Inferior parietal cortex (tissue), 1 donor: ENCODE results near the gene DDX20.
A peak's percentile ranks its signal among the peaks of the same experiment; 100 is the strongest.
"Not testable (repeated sequence)": the region's sequence is repeated elsewhere in the genome, so short reads cannot be mapped to it uniquely, and the experiment has no call there.

Source experiments
- DNase-seq: peaks from one replicate; pipeline ENCODE4 v3.0.0-alpha.2; 2016; ENCODE audit errors: extremely low spot score

The DDX20 gene

GRCh38 chr1:111733183-111733991 lies 22.3 kb upstream of the DDX20 start:
- DNase-seq = no peak

DNA sequence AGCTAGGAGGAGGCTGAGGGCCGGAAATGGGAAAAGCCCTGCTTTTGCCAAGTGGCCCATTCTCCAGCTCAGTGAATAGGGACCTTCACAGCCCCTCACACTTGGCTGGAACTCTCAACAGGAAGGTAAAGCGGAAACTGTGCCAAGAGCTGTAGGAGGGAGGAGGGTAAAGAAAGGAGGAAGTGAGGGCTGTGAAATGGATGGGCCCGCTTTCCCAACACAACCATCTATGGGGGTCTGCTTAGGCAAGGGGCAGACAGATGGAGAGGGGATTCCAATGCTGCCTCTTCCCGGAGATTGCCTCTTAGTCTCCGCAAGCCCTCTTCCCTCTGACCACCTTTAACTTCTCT lies 21.7 kb upstream of the DDX20 start:
- no peak for DNase-seq

- no peak for DNase-seq
These were observed 21.3 kb upstream of the DDX20 start for GRCh38 chr1:111734426-111734825.

DNA sequence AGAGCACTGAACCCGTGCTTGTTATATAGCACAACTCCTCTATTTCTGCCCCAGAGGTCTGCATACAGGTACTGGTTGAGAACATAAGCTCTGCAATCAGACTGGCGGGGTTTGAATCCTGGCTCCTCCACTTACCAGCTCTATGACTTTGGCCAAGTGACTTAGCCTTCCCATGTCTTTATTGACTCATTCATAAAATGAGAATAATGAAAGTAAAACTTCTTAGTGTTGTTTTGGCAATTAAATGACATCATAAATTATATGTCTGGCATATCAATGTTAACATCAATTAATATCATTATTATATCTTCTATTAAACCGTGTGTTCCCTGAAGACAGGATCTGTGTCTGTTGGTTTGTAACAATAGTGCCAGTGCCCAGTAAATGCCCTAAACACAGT lies 20.8 kb upstream of the DDX20 start:
- no peak for DNase-seq

- no peak for DNase-seq
These were observed 20.4 kb upstream of the DDX20 start for GRCh38 chr1:111735321-111735720.

GRCh38 chr1:111735858-111736544 lies 19.7 kb upstream of the DDX20 start:
- DNase-seq = no peak

DNA sequence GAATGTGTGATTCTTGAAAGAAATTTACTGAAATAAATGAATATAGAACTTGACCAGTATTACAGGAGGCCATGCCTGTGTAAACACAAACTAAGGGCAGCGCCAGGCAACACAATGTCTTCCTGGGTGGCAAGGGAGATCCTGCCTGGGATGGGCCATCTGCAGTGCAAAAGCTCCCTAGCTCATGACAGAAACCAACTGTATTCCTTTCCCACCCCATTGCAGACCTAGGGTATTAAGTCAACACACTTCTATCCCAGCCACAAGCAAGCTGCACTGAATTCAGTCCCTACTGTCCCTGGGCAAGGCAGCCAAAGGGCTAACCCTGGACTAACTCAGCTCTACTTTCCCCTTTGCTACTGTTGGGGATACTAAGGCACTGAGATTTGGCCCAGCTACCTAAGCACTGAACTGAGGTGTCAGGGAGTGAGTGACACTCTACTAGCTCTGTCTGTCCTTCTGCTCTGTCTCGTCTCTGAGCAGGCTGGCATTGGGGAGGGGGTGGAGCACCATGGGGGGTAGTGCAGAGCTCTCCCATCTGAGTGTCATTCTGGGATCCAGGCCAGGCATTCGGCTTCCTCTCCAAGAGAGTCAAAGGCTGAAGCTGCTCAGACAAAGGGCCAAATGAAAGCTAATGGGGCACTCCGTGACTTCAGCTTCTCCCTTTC lies 19.0 kb upstream of the DDX20 start:
- peak; percentile 81 for DNase-seq

DNA sequence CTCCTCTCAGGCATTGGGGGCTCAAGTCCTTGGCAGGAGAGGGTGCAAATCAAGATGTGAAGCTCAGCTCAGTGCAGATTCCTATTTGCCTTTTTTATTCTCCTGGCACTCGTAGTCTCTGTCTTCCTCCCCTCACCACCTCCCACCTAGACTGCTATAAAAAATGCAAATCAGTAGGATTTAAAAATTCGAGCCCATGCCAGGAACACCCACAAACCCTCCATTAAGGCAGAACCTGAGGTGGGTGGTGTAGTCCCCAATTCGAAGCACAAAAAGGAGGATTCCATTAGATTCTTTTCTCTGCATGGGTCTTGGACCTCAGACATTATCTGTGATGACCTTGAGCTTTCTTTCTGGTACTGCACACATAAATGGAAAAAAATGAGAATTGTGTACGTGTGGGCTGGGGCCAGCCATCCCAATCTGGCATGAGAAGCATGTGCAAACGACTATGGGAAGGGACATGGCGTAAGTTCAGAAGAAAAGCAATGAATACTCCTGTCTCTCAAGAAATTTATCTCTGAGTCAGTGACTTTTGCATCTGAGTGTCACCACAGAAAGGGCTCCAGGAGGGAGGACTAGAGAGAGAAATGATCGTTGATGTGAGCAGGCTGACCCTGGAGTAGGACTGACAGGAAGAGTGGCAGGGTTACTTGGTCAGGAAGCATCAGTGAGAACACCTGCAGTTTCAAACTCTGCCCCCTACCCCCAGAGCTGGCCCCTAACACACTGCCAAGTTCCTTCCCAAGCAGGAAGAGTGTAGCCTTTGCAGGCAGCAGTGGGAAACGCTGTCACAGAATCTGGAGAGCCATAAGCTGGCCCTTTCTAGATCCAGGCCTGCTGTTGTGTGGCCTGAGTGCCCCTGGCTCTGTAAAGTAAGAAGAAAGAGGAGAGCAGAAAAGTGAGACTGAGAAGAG lies 18.2 kb upstream of the DDX20 start:
- DNase-seq = peak; percentile 43

- DNase-seq = no peak
These were observed 17.6 kb upstream of the DDX20 start for GRCh38 chr1:111738133-111738435.

- DNase-seq = peak; percentile 60
These were observed 17.1 kb upstream of the DDX20 start for GRCh38 chr1:111738436-111739193.

GRCh38 chr1:111739194-111739924 lies 16.3 kb upstream of the DDX20 start, which contains the start of gene INKA2:
TSS of gene INKA2 (minus strand) at chr1:111739395. CDS start at chr1:111739242, 153 bp downstream.
- peak; percentile 85 for DNase-seq

DNA sequence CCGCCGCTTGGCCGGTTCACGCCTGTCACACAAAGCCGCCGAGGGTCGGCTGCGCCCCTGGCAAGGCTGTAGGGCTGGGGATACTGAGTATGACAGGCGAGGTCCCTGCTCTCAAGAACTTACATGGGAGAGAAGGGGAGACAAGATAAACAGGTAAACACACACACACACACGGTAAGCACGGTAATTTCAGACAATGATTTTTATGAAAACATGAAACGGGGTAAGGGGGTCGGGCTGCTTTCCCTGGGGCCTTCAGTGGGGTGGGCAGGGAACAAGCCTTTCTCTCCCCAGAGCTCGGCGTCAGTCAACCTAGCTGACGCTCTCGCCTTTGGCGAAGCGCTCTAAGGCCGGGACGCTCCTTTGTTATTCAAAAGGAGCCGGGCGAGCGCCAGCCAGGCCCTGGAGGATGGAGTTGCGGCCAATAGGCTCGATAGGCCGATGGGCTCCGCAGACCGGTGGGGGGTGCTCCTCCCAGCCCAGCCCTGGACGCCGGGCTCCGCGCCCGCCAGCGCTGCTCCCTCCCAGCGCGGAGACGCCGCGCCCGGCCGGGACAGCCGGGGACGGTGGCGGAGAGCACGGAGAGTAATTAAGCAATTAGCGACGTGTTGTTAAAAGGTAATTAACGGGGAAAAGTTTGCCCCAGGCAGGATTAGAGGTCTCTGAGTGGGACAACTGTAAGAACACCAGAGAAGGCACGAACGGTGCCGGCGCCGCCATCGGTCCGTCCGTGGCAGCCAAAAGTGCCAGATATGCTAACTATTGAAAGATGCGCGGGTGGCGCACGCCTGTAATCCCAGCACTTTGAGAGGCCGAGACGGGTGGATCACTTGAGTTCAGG lies 15.6 kb upstream of the DDX20 start:
- peak; percentile 52 for DNase-seq

DNA sequence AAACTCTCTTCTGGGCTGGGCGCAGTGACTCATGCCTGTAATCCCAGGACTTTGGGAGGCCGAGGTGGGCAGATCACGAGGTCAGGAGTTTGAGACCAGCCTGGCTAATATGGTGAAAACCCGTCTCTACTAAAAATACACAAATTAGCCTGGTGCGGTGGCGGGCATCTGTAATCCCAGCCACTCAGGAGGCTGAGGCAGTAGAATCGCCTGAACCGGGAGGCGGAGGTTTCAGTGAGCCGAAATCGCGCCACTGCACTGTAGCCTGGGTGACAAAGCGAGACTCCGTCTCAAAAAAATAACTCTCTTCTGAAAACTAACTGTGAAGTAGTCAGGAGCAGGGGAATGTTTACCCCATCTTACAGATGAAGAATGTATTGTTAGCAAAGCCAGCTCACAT lies 13.4 kb upstream of the DDX20 start:
- DNase-seq = not testable (repeated sequence)

- DNase-seq = no peak
These were observed 12.7 kb upstream of the DDX20 start for GRCh38 chr1:111742938-111743549.

GRCh38 chr1:111743679-111744101 lies 12.0 kb upstream of the DDX20 start:
- DNase-seq = no peak

- no peak for DNase-seq
These were observed 9.8 kb upstream of the DDX20 start for GRCh38 chr1:111745675-111746613.

DNA sequence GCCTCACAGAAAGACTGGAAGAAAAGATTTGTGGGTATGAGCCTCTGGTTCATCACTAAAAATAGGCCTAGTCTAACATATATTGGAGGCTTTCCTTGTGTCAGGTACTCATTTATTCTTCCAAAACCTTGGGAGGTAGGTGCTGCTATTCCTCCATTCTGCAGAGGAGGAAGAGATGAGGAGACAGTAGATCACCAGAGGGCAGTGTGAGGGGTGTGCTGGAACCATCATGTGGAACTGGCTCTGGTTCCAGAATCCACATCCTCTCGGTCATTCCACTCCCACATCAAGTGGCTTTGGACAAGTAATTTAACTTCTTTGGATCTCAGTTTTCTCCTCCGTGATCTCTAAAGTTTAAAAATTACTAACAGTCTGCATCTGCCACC lies 9.1 kb upstream of the DDX20 start:
- DNase-seq = no peak

GRCh38 chr1:111747282-111747734 lies 8.4 kb upstream of the DDX20 start:
- DNase-seq = no peak
